Posterior cingulate gyrus (tissue), 11 donors: ENCODE results near the gene DLG1.
A peak's percentile ranks its signal among the peaks of the same experiment; 100 is the strongest.

ENCODE experiments used
- DNase-seq, 10 donors: peaks; one replicate each; pipeline versions ENCODE4 v3.0.0 to v3.0.0-alpha.2; 2020 to 2021; ENCODE audit warnings: mixed read lengths in 3 of 10
- intact Hi-C: fragments of 100-400 bp; cut with DNase I; formaldehyde crosslinking; loops from one replicate; pipeline ENCODE4 v1.15.1; 2023

Gene DLG1

GRCh38 chr3:197007953-197008352 lies 290.5 kb downstream of the DLG1 start:
- intact Hi-C loops: no loop called here
- peak in 3 of 10 donors; percentile 31 to 56 (median 44) for DNase-seq

- peak in 3 of 10 donors; percentile 45 to 57 (median 51) for DNase-seq
- intact Hi-C loops: no loop called here
These were observed 291.0 kb downstream of the DLG1 start for GRCh38 chr3:197007296-197007940.

- DNase-seq: peak in 2 of 10 donors; percentile 6 to 16
- intact Hi-C loops: no loop called here
These were observed 291.6 kb downstream of the DLG1 start for GRCh38 chr3:197006860-197007259.

- intact Hi-C loops: no loop called here
- DNase-seq: peak in 4 of 10 donors; percentile 5 to 83 (median 61)
These were observed 292.0 kb downstream of the DLG1 start for GRCh38 chr3:197006446-197006845.

GRCh38 chr3:197003461-197004385 lies 294.7 kb downstream of the DLG1 start:
- peak in 6 of 10 donors; percentile 30 to 86 (median 70) for DNase-seq
- intact Hi-C loops: loop anchor here (2.0 kb wide), 1 partner anchor 183 kb away; no protein-coding TSS in a partner anchor

- intact Hi-C loops: loop anchor here (2.0 kb wide), 1 partner anchor 184 kb away; no protein-coding TSS in a partner anchor
- peak; percentile 45 to 96 (median 66) for DNase-seq
These were observed 295.5 kb downstream of the DLG1 start for GRCh38 chr3:197002701-197003454.

GRCh38 chr3:197001972-197002700 lies 296.3 kb downstream of the DLG1 start:
- intact Hi-C loops: loop anchor here (2.0 kb wide), 1 partner anchor 185 kb away; no protein-coding TSS in a partner anchor

GRCh38 chr3:197001106-197001971 lies 297.1 kb downstream of the DLG1 start:
- intact Hi-C loops: no loop called here
- peak in 4 of 10 donors; percentile 7 to 73 (median 60) for DNase-seq

More at GRCh38 chr3:197001972-197002700, 296.3 kb downstream of the DLG1 start:
- peak; percentile 32 to 94 (median 64) for DNase-seq

GRCh38 chr3:197000211-197000610 lies 298.2 kb downstream of the DLG1 start:
- intact Hi-C loops: no loop called here
- peak in 4 of 10 donors; percentile 1 to 14 (median 10) for DNase-seq

- intact Hi-C loops: no loop called here
- DNase-seq: peak in 4 of 10 donors; percentile 5 to 64 (median 48)
These were observed 299.2 kb downstream of the DLG1 start for GRCh38 chr3:196998966-196999760.

- peak in 4 of 10 donors; percentile 6 to 69 (median 54) for DNase-seq
- intact Hi-C loops: no loop called here
These were observed 301.1 kb downstream of the DLG1 start for GRCh38 chr3:196997311-196997710.

GRCh38 chr3:196996454-196997265 lies 301.8 kb downstream of the DLG1 start:
- peak in 6 of 10 donors; percentile 33 to 89 (median 58) for DNase-seq
- intact Hi-C loops: no loop called here

GRCh38 chr3:196995646-196996355 lies 302.6 kb downstream of the DLG1 start:
- DNase-seq: peak in 7 of 10 donors; percentile 19 to 93 (median 58)
- intact Hi-C loops: no loop called here

- intact Hi-C loops: no loop called here
- DNase-seq: peak in 2 of 10 donors; percentile 19 to 20
These were observed 303.4 kb downstream of the DLG1 start for GRCh38 chr3:196995027-196995426.

GRCh38 chr3:196994056-196994455 lies 304.4 kb downstream of the DLG1 start:
- peak in 3 of 10 donors; percentile 32 to 77 (median 51) for DNase-seq

More at GRCh38 chr3:196994056-196994455, 304.4 kb downstream of the DLG1 start:
- intact Hi-C loops: no loop called here
